Stimulated activated CD8-positive, alpha-beta memory T cell treated with anti-CD3 and anti-CD28 coated beads, Interleukin-2, amount 100 ng/mL, for 48 hours (primary cell): ENCODE results near the gene CDHR5.

Experiments
- DNase-seq, 2 donors: peaks; one replicate each; pipeline ENCODE4 v3.0.0-alpha.2; 2020; ENCODE audit warnings: low read depth in 2 of 2

Gene CDHR5

GRCh38 chr11:610146-610801 lies 14.5 kb downstream of the CDHR5 start:
- DNase-seq: no peak

GRCh38 chr11:609341-609811 lies 15.4 kb downstream of the CDHR5 start:
- no peak for DNase-seq

- DNase-seq: no peak
Measured at GRCh38 chr11:608791-609251, 15.9 kb downstream of the CDHR5 start.

DNA sequence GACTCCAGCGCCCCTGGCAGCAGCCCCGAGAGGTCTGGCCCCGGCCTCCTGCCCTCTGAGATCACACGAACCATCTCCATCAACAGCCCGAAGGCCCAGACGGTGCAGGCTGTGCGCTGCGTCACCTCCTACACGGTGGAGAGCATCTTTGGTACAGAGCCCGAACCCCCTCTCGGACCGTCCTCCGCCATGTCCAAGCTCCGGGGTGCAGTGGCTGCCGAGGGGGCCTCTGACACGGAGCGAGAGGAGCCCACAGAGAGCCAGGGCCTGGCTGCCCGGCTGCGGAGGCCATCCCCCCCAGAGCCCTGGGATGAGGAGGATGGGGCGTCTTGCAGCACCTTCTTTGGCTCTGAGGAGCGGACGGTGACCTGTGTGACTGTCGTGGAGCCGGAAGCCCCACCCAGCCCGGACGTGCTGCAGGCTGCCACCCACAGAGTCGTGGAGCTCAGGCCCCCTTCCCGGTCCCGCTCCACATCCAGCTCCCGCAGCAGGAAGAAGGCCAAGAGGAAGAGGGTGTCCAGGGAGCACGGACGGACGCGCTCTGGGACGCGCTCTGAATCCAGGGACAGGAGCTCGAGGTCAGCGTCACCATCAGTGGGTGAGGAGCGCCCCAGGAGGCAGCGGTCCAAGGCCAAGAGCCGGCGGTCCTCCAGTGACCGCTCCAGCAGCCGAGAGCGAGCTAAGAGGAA lies 16.6 kb downstream of the CDHR5 start:
- no peak for DNase-seq

DNA sequence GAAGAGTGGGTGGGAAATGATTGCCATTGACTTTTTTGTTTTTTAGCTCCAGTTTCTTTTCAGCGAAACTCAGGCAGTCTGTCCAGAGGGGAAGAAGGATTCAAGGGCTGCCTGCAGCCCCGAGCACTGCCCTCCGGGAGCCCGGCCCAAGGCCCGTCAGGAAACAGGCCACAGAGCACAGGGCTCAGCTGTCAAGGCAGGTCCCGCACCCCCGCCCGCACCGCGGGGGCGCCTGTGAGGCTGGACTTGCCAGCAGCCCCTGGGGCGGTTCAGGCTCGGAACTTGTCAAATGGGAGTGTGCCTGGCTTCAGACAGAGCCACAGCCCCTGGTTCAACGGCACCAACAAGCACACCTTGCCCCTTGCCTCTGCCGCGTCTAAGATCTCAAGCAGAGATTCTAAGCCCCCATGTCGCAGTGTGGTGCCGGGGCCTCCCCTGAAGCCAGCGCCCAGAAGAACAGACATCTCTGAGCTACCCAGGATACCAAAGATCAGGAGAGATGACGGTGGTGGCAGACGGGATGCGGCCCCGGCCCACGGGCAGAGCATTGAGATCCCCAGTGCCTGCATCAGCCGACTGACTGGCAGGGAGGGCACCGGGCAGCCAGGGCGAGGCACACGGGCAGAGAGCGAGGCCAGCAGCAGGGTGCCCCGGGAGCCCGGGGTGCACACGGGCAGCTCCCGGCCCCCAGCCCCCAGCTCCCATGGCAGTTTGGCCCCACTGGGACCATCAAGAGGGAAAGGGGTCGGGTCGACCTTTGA lies 17.6 kb downstream of the CDHR5 start:
- DNase-seq: no peak

- DNase-seq: no peak
Measured at GRCh38 chr11:606245-606644, 18.5 kb downstream of the CDHR5 start.

GRCh38 chr11:605286-606129 lies 19.2 kb downstream of the CDHR5 start:
- DNase-seq: no peak

DNA sequence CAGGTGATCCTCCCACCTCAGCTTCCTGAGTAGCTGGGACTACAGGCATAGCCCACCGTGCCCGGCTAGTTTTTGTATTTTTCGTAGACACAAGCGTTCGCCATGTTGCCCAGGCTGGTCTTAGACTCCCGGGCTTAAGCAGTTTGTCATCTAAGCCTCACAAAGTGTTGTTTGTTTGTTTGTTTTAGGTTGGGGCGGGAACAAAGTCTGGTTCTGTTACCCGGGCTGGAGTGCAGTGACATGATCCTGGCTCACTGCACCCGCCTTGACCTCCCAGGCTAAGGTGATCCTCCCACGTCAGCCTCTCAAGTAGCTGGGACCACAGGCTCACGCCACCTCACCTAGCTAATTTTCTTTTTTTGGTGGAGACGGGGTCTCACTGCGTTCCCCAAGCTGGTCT lies 21.6 kb downstream of the CDHR5 start:
- no peak for DNase-seq

DNA sequence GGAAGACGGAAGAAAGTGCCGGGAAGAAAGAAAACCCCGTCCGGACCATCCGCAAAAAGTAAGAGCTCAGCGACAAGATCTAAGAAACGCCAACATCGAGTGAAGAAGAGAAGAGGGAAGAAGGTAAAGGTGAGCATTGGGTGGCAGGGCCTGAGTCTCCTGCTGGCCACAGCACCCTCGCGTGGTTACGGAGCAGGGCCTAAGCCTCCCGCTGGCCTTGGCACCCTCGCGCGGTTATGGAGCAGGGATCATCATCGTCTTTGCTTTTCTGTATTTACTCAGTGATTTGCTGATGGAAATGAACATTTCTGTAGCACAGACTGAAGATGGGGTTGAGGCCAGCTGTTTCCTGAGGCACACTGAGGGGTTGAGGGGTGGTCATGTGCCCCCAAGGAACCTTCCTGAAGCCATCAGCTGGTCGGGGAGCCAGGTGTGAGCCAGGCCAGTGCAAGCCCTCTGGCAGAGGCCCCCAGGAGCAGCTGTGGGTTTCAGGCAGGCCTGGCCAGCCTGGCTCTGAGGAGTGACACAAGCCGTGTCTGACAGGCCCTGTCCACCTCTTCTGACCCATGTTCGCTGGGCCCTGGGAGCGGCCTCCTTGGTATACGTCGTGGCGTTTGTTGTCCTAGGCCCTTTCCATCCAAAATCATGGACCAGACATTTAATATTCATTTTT lies 23.0 kb downstream of the CDHR5 start:
- DNase-seq: no peak

GRCh38 chr11:598005-598680 lies 26.6 kb downstream of the CDHR5 start:
- no peak for DNase-seq

GRCh38 chr11:597166-597725 lies 27.5 kb downstream of the CDHR5 start:
- no peak for DNase-seq

DNA sequence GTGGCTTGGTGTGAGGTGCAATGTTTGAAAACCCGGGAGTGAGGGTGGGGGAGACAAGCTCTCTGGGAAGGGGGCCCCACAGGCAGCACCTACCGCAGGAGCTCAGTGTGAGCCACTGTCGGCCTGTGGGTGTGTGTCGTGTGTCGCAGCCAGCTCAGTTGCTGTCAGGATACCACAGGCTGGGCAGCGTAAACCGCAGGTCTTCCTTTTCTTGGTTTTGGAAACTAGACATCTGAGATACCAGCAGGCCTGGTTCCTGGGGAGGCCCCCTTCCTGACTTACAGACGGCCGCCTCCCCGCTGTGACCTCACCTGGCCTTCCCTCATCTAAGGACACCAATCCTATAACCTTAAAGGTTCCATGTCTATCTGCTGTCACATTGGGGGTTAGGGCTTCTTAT lies 28.4 kb downstream of the CDHR5 start:
- no peak for DNase-seq

- DNase-seq: no peak
Measured at GRCh38 chr11:595400-595799, 29.4 kb downstream of the CDHR5 start.

- no peak for DNase-seq
Measured at GRCh38 chr11:593347-593746, 31.4 kb downstream of the CDHR5 start.

GRCh38 chr11:592918-593317 lies 31.8 kb downstream of the CDHR5 start:
- no peak for DNase-seq

DNA sequence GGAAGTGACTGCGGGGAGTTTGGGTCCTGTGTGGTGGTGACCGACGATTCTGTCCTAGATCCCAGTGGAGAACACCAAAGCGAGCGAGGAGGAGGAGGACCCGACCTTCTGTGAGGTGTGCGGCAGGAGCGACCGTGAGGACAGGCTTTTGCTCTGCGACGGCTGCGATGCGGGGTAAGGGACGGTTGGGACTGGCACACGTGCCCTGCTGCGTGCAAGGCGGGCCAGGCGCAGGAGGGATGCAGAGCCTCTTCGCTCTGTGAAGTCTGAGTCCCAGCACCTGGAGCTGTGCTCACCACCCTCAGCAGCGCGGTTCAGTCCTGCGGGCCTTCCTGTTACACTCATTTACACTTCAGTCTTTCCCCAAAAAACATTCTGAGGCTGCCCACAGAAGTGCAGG lies 32.3 kb downstream of the CDHR5 start:
- DNase-seq: no peak

- no peak for DNase-seq
Measured at GRCh38 chr11:590997-591396, 33.8 kb downstream of the CDHR5 start.

DNA sequence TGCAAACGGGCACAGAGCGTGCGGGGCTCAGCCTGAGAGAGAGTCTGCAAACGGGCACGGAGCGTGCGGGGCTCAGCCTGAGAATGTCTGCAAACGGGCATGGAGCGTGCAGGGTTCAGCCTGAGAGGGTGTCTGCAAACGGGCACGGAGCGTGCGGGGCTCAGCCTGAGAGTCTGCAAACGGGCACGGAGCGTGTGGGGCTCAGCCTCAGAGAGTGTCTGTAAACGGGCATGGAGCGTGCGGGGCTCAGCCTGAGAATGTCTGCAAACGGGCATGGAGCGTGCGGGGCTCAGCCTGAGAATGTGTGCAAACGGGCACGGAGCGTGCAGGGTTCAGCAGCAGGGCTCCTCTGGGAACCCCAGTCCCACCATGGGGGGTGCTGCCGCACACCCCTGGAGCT lies 35.0 kb downstream of the CDHR5 start:
- no peak for DNase-seq

DNA sequence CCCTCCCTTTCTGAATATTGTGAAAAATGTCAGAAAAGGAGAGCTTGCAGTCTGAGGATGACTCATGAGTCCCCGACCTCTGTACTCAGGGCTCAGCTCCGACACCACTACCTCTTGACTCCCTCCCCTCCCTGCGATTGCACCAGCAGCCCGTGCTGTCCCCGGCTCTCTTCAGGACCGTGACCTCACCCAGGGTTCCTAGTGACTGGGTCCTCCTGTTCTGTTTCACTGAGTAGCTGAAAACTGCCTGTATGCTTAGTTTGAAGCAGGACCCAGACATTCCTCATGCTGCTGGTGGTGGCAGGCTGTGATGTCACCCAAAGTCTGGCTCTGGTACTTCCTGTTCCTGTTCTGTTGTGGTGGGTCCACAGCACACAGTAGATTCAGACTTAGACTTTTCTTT lies 36.8 kb downstream of the CDHR5 start:
- peak; percentile 49 to 51 for DNase-seq

GRCh38 chr11:587546-587945 lies 37.2 kb downstream of the CDHR5 start:
- no peak for DNase-seq
